Measurements from ENCODE around the gene CAP2. TPM values are rescaled to one million over a fixed set of nuclear protein-coding genes. Genes with fewer than 3 reads are reported as not detected.

CAP2 gene
- total RNA-seq, 1 donor from 2014 or later = 15.5 TPM

DNA sequence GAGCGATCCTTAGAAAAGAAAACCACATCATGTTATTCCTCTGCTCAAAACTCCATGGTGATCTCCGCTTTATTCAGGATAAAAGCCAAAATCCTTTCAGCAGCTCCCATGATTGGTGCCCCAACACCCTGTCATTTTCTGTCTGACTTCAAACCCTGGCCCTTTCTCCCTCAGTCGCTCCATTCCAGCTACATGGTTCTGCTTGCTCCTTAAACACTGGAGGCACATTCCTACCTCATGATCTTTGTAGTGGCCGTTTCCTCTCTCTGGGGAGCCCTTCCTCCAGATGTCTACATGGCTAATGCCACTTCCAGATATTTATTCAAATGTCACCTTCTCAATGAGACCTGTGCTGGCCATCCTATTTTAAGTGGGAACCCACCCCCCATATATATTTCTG lies 100.8 kb downstream of the CAP2 start:
- no peak for DNase-seq (ENCODE audit: low spot score, unreplicated experiment)
- H3K4me3 Mint-ChIP-seq (ENCODE audit: low read depth) = no peak overlapping the region
- H3K4me1 Mint-ChIP-seq (ENCODE audit: low read depth) = no peaks in the 10 kb centered on the region
- H3K9me3 Mint-ChIP-seq (ENCODE audit: low read depth) = no peaks in the 10 kb centered on the region
- no peak overlapping the region for H3K27ac Mint-ChIP-seq
- no peaks in the 10 kb centered on the region for H3K27me3 Mint-ChIP-seq
- no peak for TF ChIP-seq CTCF (IDR thresholded peaks at IDR 0.05; ENCODE audit: unreplicated experiment)
- H3K36me3 Mint-ChIP-seq (ENCODE audit: insufficient read depth) = peaks cover 7% of the 10 kb centered on the region

- Mint-ChIP-seq H3K27me3 (no peaks in the 10 kb centered on the region), H3K27ac (no peak overlapping the region), H3K9me3 (ENCODE audit: low read depth) (no peaks in the 10 kb centered on the region), H3K4me3 (ENCODE audit: low read depth) (no peak overlapping the region), H3K36me3 (ENCODE audit: insufficient read depth) (peaks cover 7% of the 10 kb centered on the region), H3K4me1 (ENCODE audit: low read depth) (no peaks in the 10 kb centered on the region)
- TF ChIP-seq CTCF (IDR thresholded peaks at IDR 0.05; ENCODE audit: unreplicated experiment) = no peak
- DNase-seq (ENCODE audit: low spot score, unreplicated experiment) = no peak
Measured at GRCh38 chr6:17494919-17495318, 101.5 kb downstream of the CAP2 start.

DNA sequence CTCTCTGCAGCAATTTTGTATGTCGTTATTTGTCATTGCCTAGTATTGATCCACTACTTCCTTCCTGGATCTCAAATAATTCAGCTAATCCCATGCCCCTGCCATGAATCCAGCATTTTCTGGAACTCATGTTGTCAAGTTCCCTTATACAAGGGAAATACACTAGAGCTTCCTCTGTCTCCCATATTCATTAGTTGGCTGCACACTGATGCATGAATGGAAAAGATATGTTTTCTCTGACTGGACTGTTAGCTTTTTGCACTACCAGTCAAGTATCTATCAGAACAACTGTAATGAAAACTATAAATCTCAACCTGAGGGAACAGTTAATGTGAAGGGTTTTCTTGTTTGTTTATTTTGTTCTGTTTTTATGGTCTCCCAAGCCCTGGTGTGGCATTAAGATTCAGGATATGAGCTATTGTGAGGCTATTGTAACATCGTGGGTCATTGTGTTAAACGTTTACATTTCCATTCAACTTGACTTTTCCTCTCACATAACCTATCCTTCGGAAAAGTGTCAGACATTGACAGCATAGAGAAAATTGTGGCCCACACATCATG lies 104.2 kb downstream of the CAP2 start:
- DNase-seq (ENCODE audit: low spot score, unreplicated experiment) = no peak
- no peak overlapping the region for H3K27ac Mint-ChIP-seq
- TF ChIP-seq CTCF (IDR thresholded peaks at IDR 0.05; ENCODE audit: unreplicated experiment) = no peak
- no peak overlapping the region for H3K4me3 Mint-ChIP-seq (ENCODE audit: low read depth)
- peaks cover 5% of the 10 kb centered on the region for H3K36me3 Mint-ChIP-seq (ENCODE audit: insufficient read depth)
- no peaks in the 10 kb centered on the region for H3K9me3 Mint-ChIP-seq (ENCODE audit: low read depth)
- H3K4me1 Mint-ChIP-seq (ENCODE audit: low read depth) = no peaks in the 10 kb centered on the region
- no peaks in the 10 kb centered on the region for H3K27me3 Mint-ChIP-seq

DNA sequence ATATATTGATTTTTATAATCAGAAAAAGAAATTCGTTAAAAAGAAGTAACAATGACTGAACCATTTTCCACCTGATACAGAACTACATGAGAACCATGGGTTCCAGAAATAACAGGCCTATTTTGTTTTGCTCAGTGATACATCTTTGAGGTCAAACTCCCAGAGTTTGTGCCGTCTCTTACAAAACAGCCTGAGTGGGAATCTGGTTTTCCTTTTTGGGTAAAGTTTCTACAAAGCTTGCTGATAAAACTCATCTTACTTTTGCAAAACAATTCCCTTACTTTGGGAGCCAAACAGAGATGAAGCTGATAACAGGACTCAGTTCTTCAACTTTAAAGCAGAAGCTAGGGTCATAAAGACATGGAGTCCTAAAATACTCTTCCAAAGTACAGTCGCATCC lies 108.0 kb downstream of the CAP2 start:
- Mint-ChIP-seq H3K27ac (no peak overlapping the region), H3K4me1 (ENCODE audit: low read depth) (no peaks in the 10 kb centered on the region), H3K4me3 (ENCODE audit: low read depth) (no peak overlapping the region), H3K36me3 (ENCODE audit: insufficient read depth) (no peaks in the 10 kb centered on the region), H3K27me3 (no peaks in the 10 kb centered on the region), H3K9me3 (ENCODE audit: low read depth) (no peaks in the 10 kb centered on the region)
- DNase-seq (ENCODE audit: low spot score, unreplicated experiment) = no peak
- no peak for TF ChIP-seq CTCF (IDR thresholded peaks at IDR 0.05; ENCODE audit: unreplicated experiment)

- Mint-ChIP-seq H3K27me3 (no peaks in the 10 kb centered on the region), H3K27ac (no peak overlapping the region), H3K4me1 (ENCODE audit: low read depth) (no peaks in the 10 kb centered on the region), H3K4me3 (ENCODE audit: low read depth) (no peak overlapping the region), H3K36me3 (ENCODE audit: insufficient read depth) (no peaks in the 10 kb centered on the region), H3K9me3 (ENCODE audit: low read depth) (no peaks in the 10 kb centered on the region)
- no peak for DNase-seq (ENCODE audit: low spot score, unreplicated experiment)
- no peak for TF ChIP-seq CTCF (IDR thresholded peaks at IDR 0.05; ENCODE audit: unreplicated experiment)
Measured at GRCh38 chr6:17501982-17502704, 108.7 kb downstream of the CAP2 start.
